Neural cell (in vitro differentiated cells): ENCODE results near the gene SLC6A11. TPM values are rescaled to one million over a fixed set of nuclear protein-coding genes. Genes with fewer than 3 reads are reported as not detected.

Source experiments
- H2AFZ ChIP-seq: fragments of 200-600, 300-800 bp; sonication (generic), shearing (Covaris generic); 2 replicates; pipeline ENCODE4 v1.6.0; 2014; ENCODE audit warnings: low read depth, mild to moderate bottlenecking, antibody characterized with exemption, low read length, moderate library complexity
- H3F3A ChIP-seq: fragments of 200-600 bp; shearing (Covaris generic); 2 replicates; pipeline ENCODE4 v1.6.1; 2016; ENCODE audit warnings: mild to moderate bottlenecking, moderate library complexity, mixed read lengths, antibody characterized with exemption, low read length; ENCODE audit not compliant: insufficient read depth, poor library complexity, severe bottlenecking
- H3K27ac ChIP-seq: fragments of 200-600, 300-800 bp; sonication (generic), shearing (Covaris generic); 2 replicates; pipeline ENCODE4 v1.5.1; 2014; ENCODE audit warnings: mild to moderate bottlenecking, low read length, moderate library complexity
- H3K27me3 ChIP-seq: fragments of 300-800, 200-600 bp; sonication (generic), shearing (Covaris generic); 2 replicates; pipeline ENCODE4 v1.6.0; 2014; ENCODE audit warnings: mild to moderate bottlenecking, low read depth, low read length, moderate library complexity; ENCODE audit not compliant: insufficient read depth
- H3K36me3 ChIP-seq: fragments of 300-800, 200-600 bp; sonication (generic), shearing (Covaris generic); 2 replicates; pipeline ENCODE4 v1.5.1; 2014; ENCODE audit warnings: mild to moderate bottlenecking, antibody characterized with exemption, low read length, moderate library complexity; ENCODE audit not compliant: insufficient read depth
- H3K4me2 ChIP-seq: fragments of 300-800, 200-600 bp; sonication (generic), shearing (Covaris generic); 2 replicates; pipeline ENCODE4 v1.6.0; 2014; ENCODE audit warnings: mild to moderate bottlenecking, low read length
- H3K4me3 ChIP-seq: fragments of 300-800, 200-600 bp; sonication (generic), shearing (Covaris generic); 2 replicates; pipeline ENCODE4 v1.5.1; 2014; ENCODE audit warnings: mild to moderate bottlenecking, low read length, moderate library complexity
- H3K79me2 ChIP-seq: fragments of 200-600 bp; shearing (Covaris generic); replicated peaks from 2 replicates; pipeline ENCODE4 v1.6.0; 2014; ENCODE audit warnings: mild to moderate bottlenecking, low read length, moderate library complexity; ENCODE audit not compliant: insufficient read depth
- H3K9ac ChIP-seq: fragments of 300-800, 200-600 bp; sonication (generic), shearing (Covaris generic); 2 replicates; pipeline ENCODE4 v1.6.1; 2016; ENCODE audit warnings: mild to moderate bottlenecking, low read length, mixed read lengths
- H3K9me2 ChIP-seq: fragments of 200-600 bp; shearing (Covaris generic); 2 replicates; pipeline ENCODE4 v1.6.1; 2016; ENCODE audit warnings: mild to moderate bottlenecking, low read length, mixed read lengths; ENCODE audit not compliant: insufficient read depth
- H3K9me3 ChIP-seq: fragments of 200-600, 300-800 bp; sonication (generic), shearing (Covaris generic); 2 replicates; pipeline ENCODE4 v1.6.1; 2016; ENCODE audit warnings: mild to moderate bottlenecking, mixed run types, low read length, moderate library complexity, mixed read lengths
- H4K20me1 ChIP-seq: fragments of 200-600 bp; shearing (Covaris generic); 2 replicates; pipeline ENCODE4 v1.6.1; 2016; ENCODE audit warnings: mild to moderate bottlenecking, mixed run types; ENCODE audit not compliant: insufficient read depth
- EP300 ChIP-seq: fragments of 450-650 bp; conservative IDR thresholded peaks from 2 replicates; pipeline ENCODE4 v1.6.1; 2014; ENCODE audit warnings: antibody characterized with exemption, mild to moderate bottlenecking, moderate library complexity; ENCODE audit not compliant: poor library complexity, severe bottlenecking
- EZH2 ChIP-seq: fragments of 200-600, 300-800 bp; shearing (Covaris generic), sonication (generic); IDR thresholded peaks from 2 replicates; pipeline ENCODE4 v1.6.1; 2014; ENCODE audit warnings: antibody characterized with exemption, low read length, borderline replicate concordance, mild to moderate bottlenecking; ENCODE audit not compliant: insufficient read depth, poor library complexity, severe bottlenecking
- MXI1 ChIP-seq: fragments of 450-650 bp; conservative IDR thresholded peaks from 2 replicates; pipeline ENCODE4 v1.6.1; 2014; ENCODE audit warnings: antibody characterized with exemption, mild to moderate bottlenecking; ENCODE audit not compliant: poor library complexity, severe bottlenecking
- POLR2AphosphoS5 ChIP-seq: IDR thresholded peaks from 2 replicates; pipeline ENCODE4 v1.6.1; 2012
- RAD21 ChIP-seq: fragments of 450-650 bp; conservative IDR thresholded peaks from 2 replicates; pipeline ENCODE4 v1.6.1; 2014; ENCODE audit warnings: antibody characterized with exemption, mild to moderate bottlenecking, moderate library complexity
- SMC3 ChIP-seq: fragments of 450-650 bp; conservative IDR thresholded peaks from 2 replicates; pipeline ENCODE4 v1.6.1; 2014; ENCODE audit warnings: antibody characterized with exemption, mild to moderate bottlenecking, moderate library complexity; ENCODE audit not compliant: poor library complexity
- TAF1 ChIP-seq: IDR thresholded peaks from 2 replicates; pipeline ENCODE4 v1.6.1; 2012; ENCODE audit warnings: low read depth
- polyA plus RNA-seq: library from polyadenylated mRNA; depleted of rRNA; stranded (reverse); fragments of >200 nt; gene quantifications from 2 replicates; pipeline ENCODE4 v1.2.3, GENCODE V29; 2014
- TF ChIP-seq, protein P1 (sequence below): fragments of 450-650 bp; IDR thresholded peaks from 2 replicates; pipeline ENCODE4 v1.5.1; 2014; ENCODE audit warnings: antibody characterized with exemption, mild to moderate bottlenecking, moderate library complexity; ENCODE audit not compliant: poor library complexity, severe bottlenecking
- TF ChIP-seq, protein P2 (sequence below): IDR thresholded peaks from 2 replicates; pipeline ENCODE4 v1.6.1; 2012; ENCODE audit warnings: borderline replicate concordance

Gene SLC6A11
- polyA plus RNA-seq, 1 donor from 2014 or later, result 4.2 TPM

DNA sequence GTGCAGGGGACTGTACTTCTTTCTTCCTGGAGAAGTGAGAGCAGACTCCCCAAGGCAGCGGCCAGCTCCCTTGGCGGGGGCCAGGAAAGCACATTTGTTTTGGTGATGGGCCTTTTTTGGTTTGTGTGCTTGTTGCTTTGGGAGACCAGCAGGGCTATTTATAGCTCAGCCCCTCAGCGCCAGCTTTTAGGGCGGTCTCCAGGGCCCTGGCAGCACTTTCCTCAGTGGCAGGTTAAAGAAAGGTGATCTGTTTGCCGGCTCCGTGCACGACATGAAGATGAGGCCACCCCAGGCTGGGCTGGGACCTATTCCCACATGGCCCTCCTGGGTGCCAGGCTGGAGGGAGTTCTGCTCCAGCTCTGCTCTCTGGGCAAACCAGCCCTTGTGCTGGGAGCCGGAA lies 21.8 kb downstream of the SLC6A11 start:
- Histone ChIP-seq H3K9ac (no peak overlapping the region), H3K4me3 (no peak overlapping the region), H3K27me3 (no peaks in the 10 kb centered on the region), H4K20me1 (no peaks in the 10 kb centered on the region), H2AFZ (no peak overlapping the region), H3K36me3 (no peaks in the 10 kb centered on the region), H3K27ac (no peak overlapping the region), H3K4me2 (no peak overlapping the region), H3K79me2 (no peaks in the 10 kb centered on the region), H3K9me3 (no peaks in the 10 kb centered on the region), H3F3A (no peaks in the 10 kb centered on the region), H3K9me2 (no peaks in the 10 kb centered on the region)
- TF ChIP-seq, protein P1, sequence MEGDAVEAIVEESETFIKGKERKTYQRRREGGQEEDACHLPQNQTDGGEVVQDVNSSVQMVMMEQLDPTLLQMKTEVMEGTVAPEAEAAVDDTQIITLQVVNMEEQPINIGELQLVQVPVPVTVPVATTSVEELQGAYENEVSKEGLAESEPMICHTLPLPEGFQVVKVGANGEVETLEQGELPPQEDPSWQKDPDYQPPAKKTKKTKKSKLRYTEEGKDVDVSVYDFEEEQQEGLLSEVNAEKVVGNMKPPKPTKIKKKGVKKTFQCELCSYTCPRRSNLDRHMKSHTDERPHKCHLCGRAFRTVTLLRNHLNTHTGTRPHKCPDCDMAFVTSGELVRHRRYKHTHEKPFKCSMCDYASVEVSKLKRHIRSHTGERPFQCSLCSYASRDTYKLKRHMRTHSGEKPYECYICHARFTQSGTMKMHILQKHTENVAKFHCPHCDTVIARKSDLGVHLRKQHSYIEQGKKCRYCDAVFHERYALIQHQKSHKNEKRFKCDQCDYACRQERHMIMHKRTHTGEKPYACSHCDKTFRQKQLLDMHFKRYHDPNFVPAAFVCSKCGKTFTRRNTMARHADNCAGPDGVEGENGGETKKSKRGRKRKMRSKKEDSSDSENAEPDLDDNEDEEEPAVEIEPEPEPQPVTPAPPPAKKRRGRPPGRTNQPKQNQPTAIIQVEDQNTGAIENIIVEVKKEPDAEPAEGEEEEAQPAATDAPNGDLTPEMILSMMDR, result no peak
- TF ChIP-seq EZH2, result no peak

DNA sequence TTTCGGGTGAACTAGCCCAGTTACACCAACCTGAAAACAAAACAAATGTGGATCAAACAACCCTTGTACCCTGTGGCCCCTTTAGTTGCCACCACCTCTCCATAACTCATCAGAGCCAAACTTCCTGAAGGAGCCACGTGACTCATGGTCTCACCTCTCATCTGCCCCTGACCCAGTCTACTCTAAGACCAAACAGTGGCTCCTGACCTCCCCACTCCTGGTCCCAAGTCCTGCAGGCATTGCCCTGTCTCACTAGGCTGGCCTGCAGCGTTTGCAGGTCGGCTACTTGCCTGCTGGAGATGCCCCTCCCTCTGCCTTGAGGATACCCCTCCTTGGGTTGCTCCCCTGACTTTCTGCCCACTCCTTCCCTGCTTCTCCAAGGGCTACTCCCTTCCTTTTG lies 23.1 kb downstream of the SLC6A11 start:
- Histone ChIP-seq H3K27me3 (no peaks in the 10 kb centered on the region), H3F3A (no peaks in the 10 kb centered on the region), H3K27ac (no peak overlapping the region), H4K20me1 (no peaks in the 10 kb centered on the region), H3K9ac (no peak overlapping the region), H3K36me3 (no peaks in the 10 kb centered on the region), H3K79me2 (no peaks in the 10 kb centered on the region), H3K4me3 (no peak overlapping the region), H3K9me2 (no peaks in the 10 kb centered on the region), H3K9me3 (no peaks in the 10 kb centered on the region), H2AFZ (no peak overlapping the region), H3K4me2 (no peak overlapping the region)
- TF ChIP-seq, protein P2, sequence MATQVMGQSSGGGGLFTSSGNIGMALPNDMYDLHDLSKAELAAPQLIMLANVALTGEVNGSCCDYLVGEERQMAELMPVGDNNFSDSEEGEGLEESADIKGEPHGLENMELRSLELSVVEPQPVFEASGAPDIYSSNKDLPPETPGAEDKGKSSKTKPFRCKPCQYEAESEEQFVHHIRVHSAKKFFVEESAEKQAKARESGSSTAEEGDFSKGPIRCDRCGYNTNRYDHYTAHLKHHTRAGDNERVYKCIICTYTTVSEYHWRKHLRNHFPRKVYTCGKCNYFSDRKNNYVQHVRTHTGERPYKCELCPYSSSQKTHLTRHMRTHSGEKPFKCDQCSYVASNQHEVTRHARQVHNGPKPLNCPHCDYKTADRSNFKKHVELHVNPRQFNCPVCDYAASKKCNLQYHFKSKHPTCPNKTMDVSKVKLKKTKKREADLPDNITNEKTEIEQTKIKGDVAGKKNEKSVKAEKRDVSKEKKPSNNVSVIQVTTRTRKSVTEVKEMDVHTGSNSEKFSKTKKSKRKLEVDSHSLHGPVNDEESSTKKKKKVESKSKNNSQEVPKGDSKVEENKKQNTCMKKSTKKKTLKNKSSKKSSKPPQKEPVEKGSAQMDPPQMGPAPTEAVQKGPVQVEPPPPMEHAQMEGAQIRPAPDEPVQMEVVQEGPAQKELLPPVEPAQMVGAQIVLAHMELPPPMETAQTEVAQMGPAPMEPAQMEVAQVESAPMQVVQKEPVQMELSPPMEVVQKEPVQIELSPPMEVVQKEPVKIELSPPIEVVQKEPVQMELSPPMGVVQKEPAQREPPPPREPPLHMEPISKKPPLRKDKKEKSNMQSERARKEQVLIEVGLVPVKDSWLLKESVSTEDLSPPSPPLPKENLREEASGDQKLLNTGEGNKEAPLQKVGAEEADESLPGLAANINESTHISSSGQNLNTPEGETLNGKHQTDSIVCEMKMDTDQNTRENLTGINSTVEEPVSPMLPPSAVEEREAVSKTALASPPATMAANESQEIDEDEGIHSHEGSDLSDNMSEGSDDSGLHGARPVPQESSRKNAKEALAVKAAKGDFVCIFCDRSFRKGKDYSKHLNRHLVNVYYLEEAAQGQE, result no peak
- TF ChIP-seq POLR2AphosphoS5 (no peak), RAD21 (no peak), EZH2 (no peak), EP300 (no peak), MXI1 (no peak), TAF1 (no peak), SMC3 (no peak)
- TF ChIP-seq, protein P1, result no peak
